Omental fat pad (tissue), 4 donors: ENCODE data around the gene TPGS2. TPM values are rescaled to one million over a fixed set of nuclear protein-coding genes. Genes with fewer than 3 reads are reported as not detected.

Experiments
- ATAC-seq: fragments of 150-250 bp; one replicate; pipeline ENCODE4 v1.9.1; 2016; ENCODE audit warnings: mild to moderate bottlenecking, moderate library complexity; ENCODE audit not compliant: low FRiP score
- DNase-seq: peaks from one replicate; pipeline ENCODE4 v3.0.0-alpha.2; 2019; ENCODE audit warnings: low spot score
- CTCF ChIP-seq, 3 donors: fragments of 450-650 bp; IDR thresholded peaks; one replicate each; pipeline ENCODE4 v1.5.1; 2016 to 2017; ENCODE audit warnings: antibody characterized with exemption in 3 of 3, mild to moderate bottlenecking in 3 of 3, moderate library complexity in 2 of 3
- total RNA-seq, 4 donors: library from RNA; depleted of rRNA; stranded (reverse); fragments of >200 nt; gene quantifications; one replicate each; pipeline ENCODE4 v1.1.0, GENCODE V29; 2016

Gene TPGS2
- total RNA-seq, 4 donors from 2014 or later: 66.6 to 134 (median 101) TPM

- ATAC-seq (no peak), DNase-seq (no peak)
- no peak for TF ChIP-seq CTCF (IDR thresholded peaks at IDR 0.05)
Measured at GRCh38 chr18:36777566-36777965, 51.2 kb downstream of the TPGS2 start.

GRCh38 chr18:36776650-36777049 lies 52.2 kb downstream of the TPGS2 start:
- DNase-seq (no peak), ATAC-seq (no peak)
- no peak for TF ChIP-seq CTCF (IDR thresholded peaks at IDR 0.05)

GRCh38 chr18:36775396-36775795 lies 53.4 kb downstream of the TPGS2 start:
- no peak for TF ChIP-seq CTCF (IDR thresholded peaks at IDR 0.05)
- DNase-seq (no peak), ATAC-seq (no peak)

GRCh38 chr18:36772241-36772723 lies 56.5 kb downstream of the TPGS2 start:
- DNase-seq (no peak), ATAC-seq (no peak)
- no peak for TF ChIP-seq CTCF (IDR thresholded peaks at IDR 0.05)

GRCh38 chr18:36771245-36771644 lies 57.6 kb downstream of the TPGS2 start:
- no peak for ATAC-seq
- no peak for TF ChIP-seq CTCF (IDR thresholded peaks at IDR 0.05)
- no peak for DNase-seq

- DNase-seq: no peak
- no peak for TF ChIP-seq CTCF (IDR thresholded peaks at IDR 0.05)
- ATAC-seq: no peak
Measured at GRCh38 chr18:36770315-36770946, 58.4 kb downstream of the TPGS2 start.

- no peak for ATAC-seq
- DNase-seq: no peak
- no peak for TF ChIP-seq CTCF (IDR thresholded peaks at IDR 0.05)
Measured at GRCh38 chr18:36769611-36770314, 59.0 kb downstream of the TPGS2 start.
